ENCODE measurements around the gene C11orf24.
"Not testable (repeated sequence)": the region's sequence is repeated elsewhere in the genome, so short reads cannot be mapped to it uniquely, and the experiment has no call there.

Gene C11orf24

GRCh38 chr11:68255526-68255925, 16.2 kb downstream of the C11orf24 start:
- Histone ChIP-seq H3K27me3 (ENCODE audit: control insufficient read depth, insufficient read depth, low read length) (no peaks in the 10 kb centered on the region), H3K9ac (ENCODE audit: low read length) (no peak overlapping the region), H3K4me1 (ENCODE audit: control insufficient read depth, insufficient read depth, low read length) (peaks cover 10% of the 10 kb centered on the region), H3K4me3 (ENCODE audit: low read length) (no peak overlapping the region), H3K36me3 (ENCODE audit: control insufficient read depth, insufficient read depth, low read length) (peaks cover 3% of the 10 kb centered on the region), H3K9me3 (ENCODE audit: control insufficient read depth, low read length) (no peaks in the 10 kb centered on the region)

GRCh38 chr11:68254421-68254820, 17.4 kb downstream of the C11orf24 start:
- no peak overlapping the region for H3K4me3 ChIP-seq (ENCODE audit: low read length)
- H3K9me3 ChIP-seq (ENCODE audit: control insufficient read depth, low read length) = no peaks in the 10 kb centered on the region

GRCh38 chr11:68251765-68252164, 20.0 kb downstream of the C11orf24 start:
- no peaks in the 10 kb centered on the region for H3K27me3 ChIP-seq (ENCODE audit: control insufficient read depth, insufficient read depth, low read length)
- no peak overlapping the region for H3K4me3 ChIP-seq (ENCODE audit: low read length)
- H3K4me1 ChIP-seq (ENCODE audit: control insufficient read depth, insufficient read depth, low read length) = no peaks in the 10 kb centered on the region
- no peaks in the 10 kb centered on the region for H3K9me3 ChIP-seq (ENCODE audit: control insufficient read depth, low read length)
- H3K9ac ChIP-seq (ENCODE audit: low read length) = no peak overlapping the region
- H3K36me3 ChIP-seq (ENCODE audit: control insufficient read depth, insufficient read depth, low read length) = no peaks in the 10 kb centered on the region

More at GRCh38 chr11:68254421-68254820, 17.4 kb downstream of the C11orf24 start:
- Histone ChIP-seq H3K27me3 (ENCODE audit: control insufficient read depth, insufficient read depth, low read length) (no peaks in the 10 kb centered on the region), H3K36me3 (ENCODE audit: control insufficient read depth, insufficient read depth, low read length) (no peaks in the 10 kb centered on the region), H3K9ac (ENCODE audit: low read length) (no peak overlapping the region), H3K4me1 (ENCODE audit: control insufficient read depth, insufficient read depth, low read length) (peaks cover 10% of the 10 kb centered on the region)

GRCh38 chr11:68244912-68245311, 26.9 kb downstream of the C11orf24 start:
- H3K9me3 ChIP-seq (ENCODE audit: control insufficient read depth, low read length); H3K36me3 ChIP-seq (ENCODE audit: control insufficient read depth, insufficient read depth, low read length); H3K4me3 ChIP-seq (ENCODE audit: low read length); H3K9ac ChIP-seq (ENCODE audit: low read length); H3K4me1 ChIP-seq (ENCODE audit: control insufficient read depth, insufficient read depth, low read length); H3K27me3 ChIP-seq (ENCODE audit: control insufficient read depth, insufficient read depth, low read length): not testable (repeated sequence)

- H3K9me3 ChIP-seq (ENCODE audit: control insufficient read depth, low read length); H3K27me3 ChIP-seq (ENCODE audit: control insufficient read depth, insufficient read depth, low read length); H3K4me1 ChIP-seq (ENCODE audit: control insufficient read depth, insufficient read depth, low read length); H3K36me3 ChIP-seq (ENCODE audit: control insufficient read depth, insufficient read depth, low read length); H3K9ac ChIP-seq (ENCODE audit: low read length); H3K4me3 ChIP-seq (ENCODE audit: low read length): not testable (repeated sequence)
Measured at GRCh38 chr11:68243847-68244246, 27.9 kb downstream of the C11orf24 start.

- H3K36me3 ChIP-seq (ENCODE audit: control insufficient read depth, insufficient read depth, low read length) = no peaks in the 10 kb centered on the region
- no peaks in the 10 kb centered on the region for H3K9me3 ChIP-seq (ENCODE audit: control insufficient read depth, low read length)
- H3K9ac ChIP-seq (ENCODE audit: low read length) = no peak overlapping the region
- H3K4me3 ChIP-seq (ENCODE audit: low read length) = no peak overlapping the region
- H3K4me1 ChIP-seq (ENCODE audit: control insufficient read depth, insufficient read depth, low read length) = no peaks in the 10 kb centered on the region
- H3K27me3 ChIP-seq (ENCODE audit: control insufficient read depth, insufficient read depth, low read length) = no peaks in the 10 kb centered on the region
Measured at GRCh38 chr11:68242616-68243015, 29.2 kb downstream of the C11orf24 start.

GRCh38 chr11:68231621-68232020, 40.2 kb downstream of the C11orf24 start:
- H3K9me3 ChIP-seq (ENCODE audit: control insufficient read depth, low read length) = no peaks in the 10 kb centered on the region
- H3K36me3 ChIP-seq (ENCODE audit: control insufficient read depth, insufficient read depth, low read length) = no peaks in the 10 kb centered on the region
- H3K27me3 ChIP-seq (ENCODE audit: control insufficient read depth, insufficient read depth, low read length) = peaks cover 3% of the 10 kb centered on the region
- H3K9ac ChIP-seq (ENCODE audit: low read length) = no peak overlapping the region
- H3K4me3 ChIP-seq (ENCODE audit: low read length) = no peak overlapping the region
- H3K4me1 ChIP-seq (ENCODE audit: control insufficient read depth, insufficient read depth, low read length) = no peaks in the 10 kb centered on the region

- no peaks in the 10 kb centered on the region for H3K9me3 ChIP-seq (ENCODE audit: control insufficient read depth, low read length)
Measured at GRCh38 chr11:68229601-68230000, 42.2 kb downstream of the C11orf24 start.

GRCh38 chr11:68226421-68226820, 45.4 kb downstream of the C11orf24 start:
- Histone ChIP-seq H3K9me3 (ENCODE audit: control insufficient read depth, low read length) (no peaks in the 10 kb centered on the region), H3K36me3 (ENCODE audit: control insufficient read depth, insufficient read depth, low read length) (no peaks in the 10 kb centered on the region), H3K4me3 (ENCODE audit: low read length) (no peak overlapping the region), H3K27me3 (ENCODE audit: control insufficient read depth, insufficient read depth, low read length) (peaks cover 2% of the 10 kb centered on the region), H3K9ac (ENCODE audit: low read length) (no peak overlapping the region), H3K4me1 (ENCODE audit: control insufficient read depth, insufficient read depth, low read length) (no peaks in the 10 kb centered on the region)

More at GRCh38 chr11:68229601-68230000, 42.2 kb downstream of the C11orf24 start:
- H3K9ac ChIP-seq (ENCODE audit: low read length) = no peak overlapping the region
- no peaks in the 10 kb centered on the region for H3K36me3 ChIP-seq (ENCODE audit: control insufficient read depth, insufficient read depth, low read length)
- H3K27me3 ChIP-seq (ENCODE audit: control insufficient read depth, insufficient read depth, low read length) = peaks cover 2% of the 10 kb centered on the region
- no peaks in the 10 kb centered on the region for H3K4me1 ChIP-seq (ENCODE audit: control insufficient read depth, insufficient read depth, low read length)
- H3K4me3 ChIP-seq (ENCODE audit: low read length) = no peak overlapping the region

- no peak overlapping the region for H3K9ac ChIP-seq (ENCODE audit: low read length)
- H3K4me1 ChIP-seq (ENCODE audit: control insufficient read depth, insufficient read depth, low read length) = no peaks in the 10 kb centered on the region
- no peaks in the 10 kb centered on the region for H3K36me3 ChIP-seq (ENCODE audit: control insufficient read depth, insufficient read depth, low read length)
- peaks cover 2% of the 10 kb centered on the region for H3K27me3 ChIP-seq (ENCODE audit: control insufficient read depth, insufficient read depth, low read length)
- no peaks in the 10 kb centered on the region for H3K9me3 ChIP-seq (ENCODE audit: control insufficient read depth, low read length)
- no peak overlapping the region for H3K4me3 ChIP-seq (ENCODE audit: low read length)
Measured at GRCh38 chr11:68224606-68225005, 47.2 kb downstream of the C11orf24 start.

GRCh38 chr11:68223275-68223674, 48.5 kb downstream of the C11orf24 start:
- Histone ChIP-seq H3K9ac (ENCODE audit: low read length) (no peak overlapping the region), H3K4me3 (ENCODE audit: low read length) (no peak overlapping the region), H3K4me1 (ENCODE audit: control insufficient read depth, insufficient read depth, low read length) (no peaks in the 10 kb centered on the region)

GRCh38 chr11:68221406-68221805, 50.4 kb downstream of the C11orf24 start:
- no peak overlapping the region for H3K9ac ChIP-seq (ENCODE audit: low read length)
- H3K27me3 ChIP-seq (ENCODE audit: control insufficient read depth, insufficient read depth, low read length) = peaks cover 2% of the 10 kb centered on the region
- no peaks in the 10 kb centered on the region for H3K36me3 ChIP-seq (ENCODE audit: control insufficient read depth, insufficient read depth, low read length)
- no peak overlapping the region for H3K4me3 ChIP-seq (ENCODE audit: low read length)
- peaks cover 3% of the 10 kb centered on the region for H3K4me1 ChIP-seq (ENCODE audit: control insufficient read depth, insufficient read depth, low read length)
- H3K9me3 ChIP-seq (ENCODE audit: control insufficient read depth, low read length) = no peaks in the 10 kb centered on the region

More at GRCh38 chr11:68223275-68223674, 48.5 kb downstream of the C11orf24 start:
- peaks cover 2% of the 10 kb centered on the region for H3K27me3 ChIP-seq (ENCODE audit: control insufficient read depth, insufficient read depth, low read length)
- H3K36me3 ChIP-seq (ENCODE audit: control insufficient read depth, insufficient read depth, low read length) = no peaks in the 10 kb centered on the region
- H3K9me3 ChIP-seq (ENCODE audit: control insufficient read depth, low read length) = no peaks in the 10 kb centered on the region

All from mucosa of stomach (tissue), 1 donor.